Endothelial cell of hepatic sinusoid (primary cell): ENCODE measurements around the gene S100A5.
"Not testable (repeated sequence)": the region's sequence is repeated elsewhere in the genome, so short reads cannot be mapped to it uniquely, and the experiment has no call there.

Experiments used
- in situ Hi-C: cut with HindIII; loops from 2 replicates; pipeline ENCODE4 v1.10.0; 2017; ENCODE audit warnings: low sequenced_read_pairs

Gene S100A5

GRCh38 chr1:153540394-153541361 lies at the start of gene S100A5:
Gene S100A5, minus strand, starts transcription at chr1:153540934. Its CDS starts 743 bp downstream, at chr1:153540191.
- in situ Hi-C loops: no loop called here

- in situ Hi-C loops: no loop called here
Observed at GRCh38 chr1:153588482-153588881, 47.7 kb upstream of the S100A5 start.

GRCh38 chr1:153588033-153588432 lies 47.3 kb upstream of the S100A5 start:
- in situ Hi-C loops: not testable (repeated sequence)

- in situ Hi-C loops: no loop called here
Observed at GRCh38 chr1:153587314-153587713, 46.6 kb upstream of the S100A5 start.

GRCh38 chr1:153586347-153586746 lies 45.6 kb upstream of the S100A5 start:
- in situ Hi-C loops: no loop called here

GRCh38 chr1:153585006-153585405 lies 44.3 kb upstream of the S100A5 start:
- in situ Hi-C loops: no loop called here

- in situ Hi-C loops: no loop called here
Observed at GRCh38 chr1:153583976-153584375, 43.2 kb upstream of the S100A5 start.

- in situ Hi-C loops: not testable (repeated sequence)
Observed at GRCh38 chr1:153583514-153583913, 42.8 kb upstream of the S100A5 start.

- in situ Hi-C loops: not testable (repeated sequence)
Observed at GRCh38 chr1:153582836-153583235, 42.1 kb upstream of the S100A5 start.

GRCh38 chr1:153578936-153579335 lies 38.2 kb upstream of the S100A5 start:
- in situ Hi-C loops: loop anchor here (10.0 kb wide), 1 partner anchor 74 kb away; no protein-coding TSS in a partner anchor

GRCh38 chr1:153578490-153578889 lies 37.8 kb upstream of the S100A5 start:
- in situ Hi-C loops: loop anchor here (10.0 kb wide), 1 partner anchor 74 kb away; no protein-coding TSS in a partner anchor

- in situ Hi-C loops: loop anchor here (10.0 kb wide), 1 partner anchor 73 kb away; no protein-coding TSS in a partner anchor
Observed at GRCh38 chr1:153577624-153578051, 36.9 kb upstream of the S100A5 start.

GRCh38 chr1:153577138-153577537 lies 36.4 kb upstream of the S100A5 start:
- in situ Hi-C loops: loop anchor here (10.0 kb wide), 1 partner anchor 72 kb away; no protein-coding TSS in a partner anchor

GRCh38 chr1:153575497-153575896 lies 34.8 kb upstream of the S100A5 start:
- in situ Hi-C loops: loop anchor here (10.0 kb wide), 1 partner anchor 71 kb away; no protein-coding TSS in a partner anchor

- in situ Hi-C loops: loop anchor here (10.0 kb wide), 1 partner anchor 70 kb away; no protein-coding TSS in a partner anchor
Observed at GRCh38 chr1:153575081-153575491, 34.4 kb upstream of the S100A5 start.

- in situ Hi-C loops: loop anchor here (10.0 kb wide), 1 partner anchor 69 kb away; no protein-coding TSS in a partner anchor
Observed at GRCh38 chr1:153573351-153573750, 32.6 kb upstream of the S100A5 start.

- in situ Hi-C loops: loop anchor here (10.0 kb wide), 1 partner anchor 68 kb away; no protein-coding TSS in a partner anchor
Observed at GRCh38 chr1:153572569-153573015, 31.9 kb upstream of the S100A5 start.

GRCh38 chr1:153571706-153572105 lies 31.0 kb upstream of the S100A5 start:
- in situ Hi-C loops: loop anchor here (10.0 kb wide), 1 partner anchor 67 kb away; no protein-coding TSS in a partner anchor

- in situ Hi-C loops: loop anchor here (10.0 kb wide), 1 partner anchor 66 kb away; no protein-coding TSS in a partner anchor
Observed at GRCh38 chr1:153570874-153571273, 30.1 kb upstream of the S100A5 start.

GRCh38 chr1:153569465-153569864 lies 28.7 kb upstream of the S100A5 start:
- in situ Hi-C loops: no loop called here

- in situ Hi-C loops: no loop called here
Observed at GRCh38 chr1:153568367-153569099, 27.8 kb upstream of the S100A5 start.
